ENCODE data around the gene TSC2. TPM values are rescaled to one million over a fixed set of nuclear protein-coding genes. Genes with fewer than 3 reads are reported as not detected.
"Not testable (repeated sequence)": the region's sequence is repeated elsewhere in the genome, so short reads cannot be mapped to it uniquely, and the experiment has no call there.

The TSC2 gene
- total and polyA plus RNA-seq, 2 donors: 50.2 to 55.9 TPM

DNA sequence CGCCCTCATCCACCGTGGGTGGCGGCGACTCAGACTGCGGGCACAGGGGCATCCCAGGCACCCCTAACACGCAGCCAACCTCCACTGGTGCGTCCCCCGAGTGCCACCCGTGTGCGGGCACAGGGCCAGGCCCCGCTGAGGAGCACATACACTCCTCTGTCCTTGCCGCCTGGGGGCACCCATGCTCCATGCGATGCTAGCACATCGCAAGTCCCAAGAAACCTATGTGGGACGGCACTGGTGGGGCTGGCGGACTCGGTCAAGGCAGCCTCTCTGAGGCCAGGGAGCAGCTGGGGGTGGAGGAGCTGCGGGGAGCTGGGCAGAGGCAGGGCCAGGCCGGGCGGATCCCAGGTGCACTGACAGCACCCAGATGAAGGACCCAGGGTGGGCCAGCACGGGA, 42.1 kb upstream of the TSC2 start:
- Histone ChIP-seq H3K36me3 (ENCODE audit: insufficient read depth) (peaks cover 2% of the 10 kb centered on the region), H3K27ac (ENCODE audit: low read depth) (no peak overlapping the region), H3K4me1 (ENCODE audit: insufficient read depth) (no peaks in the 10 kb centered on the region), H3K4me3 (ENCODE audit: low read depth, low read length) (no peak overlapping the region)
- WGBS: 80% methylated on average over 21 of the region's 21 CpGs
- DNase-seq (ENCODE audit: extremely low spot score): no peak

GRCh38 chr16:2006317-2006716, 41.5 kb upstream of the TSC2 start:
- no peak for DNase-seq (ENCODE audit: extremely low spot score)
- WGBS: 91% methylated on average over 8 of the region's 8 CpGs
- Histone ChIP-seq H3K4me3 (ENCODE audit: low read depth, low read length) (no peak overlapping the region), H3K36me3 (ENCODE audit: insufficient read depth) (peaks cover 2% of the 10 kb centered on the region), H3K27ac (ENCODE audit: low read depth) (no peak overlapping the region), H3K4me1 (ENCODE audit: insufficient read depth) (no peaks in the 10 kb centered on the region)

DNA sequence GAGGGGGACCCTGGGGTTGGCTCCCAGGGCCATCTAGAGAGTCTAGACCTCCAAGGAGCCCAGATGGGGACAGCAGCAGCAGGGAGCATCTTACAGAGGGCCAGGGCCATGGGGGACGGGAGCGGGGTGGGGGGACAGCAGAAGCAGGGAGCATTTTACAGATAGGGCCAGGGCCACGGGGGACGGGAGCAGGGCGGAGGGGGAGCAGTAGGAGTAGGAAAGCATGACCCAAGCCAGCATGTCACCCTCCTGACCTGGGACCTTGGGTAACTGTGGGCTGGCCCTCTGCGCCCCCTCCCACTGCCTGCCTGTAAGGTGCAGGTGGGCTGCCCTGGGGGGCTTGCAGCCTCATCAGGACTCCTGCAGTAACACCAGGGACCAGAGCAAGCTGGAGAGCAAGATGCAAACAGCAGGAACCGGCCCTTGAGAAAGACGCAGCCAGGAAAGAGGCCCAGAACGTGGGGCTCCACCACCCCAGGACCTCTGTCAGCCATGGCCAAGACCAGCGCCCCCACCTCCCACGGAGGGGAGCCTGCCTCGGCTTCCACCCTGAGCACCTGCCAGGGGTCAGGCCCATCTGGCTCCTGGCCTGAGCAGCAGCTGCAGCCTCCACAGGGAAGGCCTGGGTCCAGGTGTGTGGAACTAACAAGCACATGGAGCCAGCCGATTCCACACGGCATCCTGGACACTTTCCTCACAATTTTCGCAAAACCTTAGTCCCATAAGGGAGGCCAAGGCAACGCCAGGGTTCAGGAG, 40.5 kb upstream of the TSC2 start:
- H3K27ac ChIP-seq (ENCODE audit: low read depth): no peak overlapping the region
- no peak overlapping the region for H3K4me3 ChIP-seq (ENCODE audit: low read depth, low read length)
- no peaks in the 10 kb centered on the region for H3K4me1 ChIP-seq (ENCODE audit: insufficient read depth)
- H3K36me3 ChIP-seq (ENCODE audit: insufficient read depth): no peaks in the 10 kb centered on the region
- DNase-seq (ENCODE audit: extremely low spot score): no peak
- WGBS: 77% methylated on average over 16 of the region's 16 CpGs

DNA sequence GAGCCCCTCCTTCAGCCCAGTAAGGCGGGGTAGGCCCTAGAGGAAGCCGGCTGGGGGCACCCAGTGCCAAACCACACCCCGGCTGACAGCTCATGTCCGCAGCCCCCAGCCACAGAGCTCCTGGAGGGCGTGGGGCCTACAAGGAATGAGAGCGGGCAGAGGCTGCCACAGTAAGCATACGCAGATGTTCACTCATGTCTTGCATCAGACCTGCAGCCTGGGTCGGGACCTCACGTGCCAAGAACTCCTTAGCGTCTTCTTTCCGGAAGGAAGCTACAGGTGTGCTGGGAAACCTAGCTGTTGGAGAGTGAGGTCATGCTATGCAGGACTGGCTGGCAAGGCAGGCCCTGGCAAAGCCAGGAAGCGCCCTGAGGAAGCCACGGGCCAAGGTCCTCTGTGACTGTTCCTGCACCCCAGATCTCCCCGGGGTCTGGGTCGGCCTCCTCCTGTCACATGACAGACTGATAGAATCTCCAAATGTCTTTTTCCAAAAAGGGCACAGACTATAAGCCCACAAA, 39.7 kb upstream of the TSC2 start:
- no peak for DNase-seq (ENCODE audit: extremely low spot score)
- H3K4me1 ChIP-seq (ENCODE audit: insufficient read depth): no peaks in the 10 kb centered on the region
- 54% methylated on average over 15 of the region's 15 CpGs for WGBS
- H3K36me3 ChIP-seq (ENCODE audit: insufficient read depth): no peaks in the 10 kb centered on the region
- H3K27ac ChIP-seq (ENCODE audit: low read depth): no peak overlapping the region
- no peak overlapping the region for H3K4me3 ChIP-seq (ENCODE audit: low read depth, low read length)

GRCh38 chr16:2008631-2009163, 39.1 kb upstream of the TSC2 start:
- Histone ChIP-seq H3K27ac (ENCODE audit: low read depth) (no peak overlapping the region), H3K4me3 (ENCODE audit: low read depth, low read length) (peak overlapping the region; percentile 93), H3K36me3 (ENCODE audit: insufficient read depth) (no peaks in the 10 kb centered on the region), H3K4me1 (ENCODE audit: insufficient read depth) (no peaks in the 10 kb centered on the region)
- 4% methylated on average over 23 of the region's 23 CpGs for WGBS
- DNase-seq (ENCODE audit: extremely low spot score): no peak

DNA sequence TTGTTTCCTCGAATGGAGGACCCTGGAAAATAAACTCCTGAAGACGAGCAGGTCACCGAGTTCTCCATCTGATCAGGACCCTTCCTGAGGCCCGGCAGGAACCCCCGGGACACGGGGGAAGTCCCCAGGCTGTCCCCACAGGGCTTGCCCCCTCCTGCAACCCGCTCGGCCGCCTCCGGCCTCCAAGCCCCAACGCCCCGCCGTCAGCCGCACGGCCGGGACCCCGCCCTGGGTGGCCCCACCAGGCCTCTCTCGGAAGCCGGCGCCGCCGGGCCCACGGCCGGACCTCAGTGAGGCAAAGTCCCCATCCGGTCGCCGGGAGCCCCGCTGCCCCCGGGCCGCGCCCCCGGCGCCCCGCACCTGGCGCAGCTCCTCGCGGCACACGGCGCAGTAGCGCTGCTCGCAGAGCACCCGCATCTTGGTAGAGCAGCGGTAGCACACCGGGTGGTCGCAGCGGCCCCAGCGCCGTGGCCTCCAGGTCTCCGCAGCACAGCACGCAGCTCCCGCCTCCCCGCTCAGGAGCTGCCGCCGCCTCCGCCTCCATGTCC, 38.5 kb upstream of the TSC2 start:
- peak overlapping the region; percentile 80 for H3K27ac ChIP-seq (ENCODE audit: low read depth)
- H3K4me1 ChIP-seq (ENCODE audit: insufficient read depth): no peaks in the 10 kb centered on the region
- under 1% methylated on average over 55 of the region's 55 CpGs for WGBS
- no peak for DNase-seq (ENCODE audit: extremely low spot score)
- no peaks in the 10 kb centered on the region for H3K36me3 ChIP-seq (ENCODE audit: insufficient read depth)
- peak overlapping the region; percentile 93 for H3K4me3 ChIP-seq (ENCODE audit: low read depth, low read length)

DNA sequence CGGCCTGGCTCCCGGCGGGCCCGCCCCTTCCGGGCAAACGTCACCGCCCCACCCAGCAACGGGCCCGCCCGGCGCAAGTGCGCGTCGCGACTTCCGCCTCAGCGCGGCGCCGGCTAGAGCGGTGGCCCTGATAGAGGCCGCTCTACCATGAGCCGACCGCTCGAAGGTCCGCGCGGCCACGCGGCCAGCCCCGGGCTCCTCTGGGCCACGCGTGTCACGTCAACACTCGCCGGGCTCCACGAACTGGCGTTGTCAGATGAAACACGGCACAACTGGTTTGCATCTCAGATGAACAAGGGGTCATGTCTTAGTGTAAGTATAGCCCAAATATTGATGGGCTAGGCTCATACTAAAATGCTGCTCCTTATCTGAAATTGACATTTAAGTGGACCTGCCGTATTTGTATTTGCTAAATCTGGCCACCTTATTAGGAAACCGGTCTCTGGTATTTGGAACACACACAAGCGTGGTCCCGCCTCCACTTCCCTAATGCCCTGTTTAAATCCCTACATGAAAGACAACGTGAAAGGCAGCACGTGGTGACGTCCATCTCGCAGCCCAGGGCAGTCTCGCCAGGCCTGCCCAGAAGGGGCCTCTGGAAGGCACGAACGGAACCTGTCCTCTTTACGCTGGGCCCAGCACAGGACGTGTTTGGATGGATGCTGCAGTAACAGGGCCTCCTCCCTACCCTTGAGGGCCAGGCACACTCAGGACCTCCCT, 37.8 kb upstream of the TSC2 start, which contains the start of gene ZNF598:
Gene ZNF598, minus strand, starts transcription at position 31 of the 720 bp plus-strand sequence.
- peak; percentile 41 for DNase-seq (ENCODE audit: extremely low spot score)
- peak within 1 kb of the TSS; percentile 93 for H3K4me3 ChIP-seq (ENCODE audit: low read depth, low read length)
- 1% methylated on average over 52 of the region's 52 CpGs for WGBS
- H3K27ac ChIP-seq (ENCODE audit: low read depth): peak within 1 kb of the TSS; percentile 84
- no peaks in the 10 kb centered on the region for H3K36me3 ChIP-seq (ENCODE audit: insufficient read depth)
- H3K4me1 ChIP-seq (ENCODE audit: insufficient read depth): no peaks in the 10 kb centered on the region

DNA sequence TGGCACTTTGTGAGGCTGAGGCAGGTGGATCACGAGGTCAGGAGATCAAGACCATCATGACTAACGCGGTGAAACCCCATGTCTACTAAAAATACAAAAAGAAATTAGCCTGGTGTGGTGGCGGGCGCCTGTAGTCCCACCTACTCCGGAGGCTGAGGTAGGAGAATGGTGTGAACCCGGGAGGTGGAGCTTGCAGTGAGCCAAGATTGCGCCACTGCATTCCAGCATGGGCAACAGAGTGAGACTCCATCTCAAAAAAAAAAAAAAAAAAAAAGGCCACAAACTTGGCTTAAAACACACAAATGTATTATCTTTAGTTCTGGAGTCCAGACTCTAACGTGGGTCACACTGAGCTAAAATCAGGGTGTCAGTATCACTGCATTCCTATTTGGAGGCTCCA, 36.1 kb upstream of the TSC2 start:
- not testable (repeated sequence) for H3K4me3 ChIP-seq (ENCODE audit: low read depth, low read length); H3K36me3 ChIP-seq (ENCODE audit: insufficient read depth); H3K4me1 ChIP-seq (ENCODE audit: insufficient read depth); H3K27ac ChIP-seq (ENCODE audit: low read depth); DNase-seq (ENCODE audit: extremely low spot score)
- WGBS: 92% methylated on average over 9 of the region's 9 CpGs

- Histone ChIP-seq H3K27ac (ENCODE audit: low read depth) (no peak overlapping the region), H3K4me1 (ENCODE audit: insufficient read depth) (no peaks in the 10 kb centered on the region), H3K4me3 (ENCODE audit: low read depth, low read length) (no peak overlapping the region), H3K36me3 (ENCODE audit: insufficient read depth) (no peaks in the 10 kb centered on the region)
- DNase-seq (ENCODE audit: extremely low spot score): no peak
- WGBS: 89% methylated on average over 15 of the region's 15 CpGs
Observed at GRCh38 chr16:2013527-2013926, 34.3 kb upstream of the TSC2 start.

- no peak overlapping the region for H3K27ac ChIP-seq (ENCODE audit: low read depth)
- WGBS: 77% methylated on average over 24 of the region's 24 CpGs
- no peaks in the 10 kb centered on the region for H3K4me1 ChIP-seq (ENCODE audit: insufficient read depth)
- H3K4me3 ChIP-seq (ENCODE audit: low read depth, low read length): no peak overlapping the region
- H3K36me3 ChIP-seq (ENCODE audit: insufficient read depth): no peaks in the 10 kb centered on the region
- DNase-seq (ENCODE audit: extremely low spot score): no peak
Observed at GRCh38 chr16:2015117-2015946, 32.5 kb upstream of the TSC2 start.

- no peak for DNase-seq (ENCODE audit: extremely low spot score)
- Histone ChIP-seq H3K4me3 (ENCODE audit: low read depth, low read length) (no peak overlapping the region), H3K36me3 (ENCODE audit: insufficient read depth) (no peaks in the 10 kb centered on the region), H3K27ac (ENCODE audit: low read depth) (no peak overlapping the region), H3K4me1 (ENCODE audit: insufficient read depth) (no peaks in the 10 kb centered on the region)
- WGBS: 81% methylated on average over 7 of the region's 7 CpGs
Observed at GRCh38 chr16:2015947-2016208, 31.9 kb upstream of the TSC2 start.

GRCh38 chr16:2016407-2016922, 31.3 kb upstream of the TSC2 start:
- Histone ChIP-seq H3K4me1 (ENCODE audit: insufficient read depth) (no peaks in the 10 kb centered on the region), H3K36me3 (ENCODE audit: insufficient read depth) (no peaks in the 10 kb centered on the region), H3K27ac (ENCODE audit: low read depth) (no peak overlapping the region), H3K4me3 (ENCODE audit: low read depth, low read length) (no peak overlapping the region)
- WGBS: 43% methylated on average over 13 of the region's 13 CpGs
- DNase-seq (ENCODE audit: extremely low spot score): no peak

DNA sequence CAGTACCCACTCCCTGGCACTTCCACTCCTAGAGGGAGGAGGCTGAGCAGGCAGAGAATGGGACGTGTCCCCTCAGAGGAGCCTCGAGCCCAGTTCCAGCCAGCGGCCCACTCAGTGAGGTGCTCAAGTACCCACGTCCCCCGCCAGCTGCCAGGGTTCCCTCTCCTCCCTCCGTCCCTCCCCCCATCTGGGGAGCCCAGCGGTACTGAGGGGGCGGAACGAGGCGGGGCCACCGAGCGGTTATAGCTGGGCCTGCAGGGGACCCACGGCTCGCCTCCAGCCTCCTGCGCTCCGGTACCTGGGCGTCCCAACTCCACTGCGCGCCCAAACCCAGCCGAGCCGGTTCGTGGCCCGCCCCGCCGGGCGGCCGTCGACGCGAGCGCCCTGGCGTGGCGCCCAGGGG, 28.3 kb upstream of the TSC2 start, which contains the start of gene NPW:
Gene NPW, plus strand, starts transcription at position 268 of the 403 bp plus-strand sequence.
- DNase-seq (ENCODE audit: extremely low spot score): no peak
- H3K4me1 ChIP-seq (ENCODE audit: insufficient read depth): no peaks in the 10 kb centered on the region
- no peak within 1 kb of the TSS for H3K27ac ChIP-seq (ENCODE audit: low read depth)
- WGBS: 2% methylated on average over 33 of the region's 33 CpGs
- H3K36me3 ChIP-seq (ENCODE audit: insufficient read depth): no peaks in the 10 kb centered on the region
- peak within 1 kb of the TSS; percentile 19 for H3K4me3 ChIP-seq (ENCODE audit: low read depth, low read length)

Data from urinary bladder (tissue), 4 donors.